Bronchial epithelial cell (primary cell): Measurements from ENCODE around the gene NAIP. TPM values are rescaled to one million over a fixed set of nuclear protein-coding genes. Genes with fewer than 3 reads are reported as not detected.
"Not testable (repeated sequence)": the region's sequence is repeated elsewhere in the genome, so short reads cannot be mapped to it uniquely, and the experiment has no call there.

Experiments used
- DNase-seq: peaks from one replicate; pipeline ENCODE4 v3.0.0-alpha.2; 2010; ENCODE audit warnings: low read depth
- FAIRE-seq: peaks from 2 replicates; lab custom pipeline; 2011; peaks lifted over from hg19 to GRCh38; lab: Jason Lieb, UNC
- H3K27me3 ChIP-seq: 2 replicates; pipeline ENCODE4 v1.5.1; 2011; ENCODE audit warnings: low read length; ENCODE audit not compliant: control insufficient read depth, insufficient read depth
- H3K36me3 ChIP-seq: 2 replicates; pipeline ENCODE4 v1.5.1; 2011; ENCODE audit warnings: low read length; ENCODE audit not compliant: control insufficient read depth, insufficient read depth
- H3K4me3 ChIP-seq: 2 replicates; pipeline ENCODE4 v1.5.1; 2011; ENCODE audit warnings: mild to moderate bottlenecking, low read depth, low read length, control low read depth
- CTCF ChIP-seq: IDR thresholded peaks from 2 replicates; pipeline ENCODE4 v1.5.1; 2011; ENCODE audit warnings: mild to moderate bottlenecking, moderate library complexity, low read length, control low read depth, inconsistent platforms; ENCODE audit not compliant: insufficient read depth, severe bottlenecking
- total RNA-seq: library from RNA; depleted of rRNA; stranded (reverse); fragments of >200 nt; gene quantifications from 2 replicates; pipeline ENCODE4 v1.2.1, GENCODE V29; 2014

The NAIP gene
- total RNA-seq = 0.26 and 0.64 TPM in 2 replicates

GRCh38 chr5:71025289-71025953, at the start of gene NAIP:
NAIP (minus strand) TSS chr5:71025339; CDS start chr5:71012915, 12,424 bp downstream.
- H3K4me3 ChIP-seq, DNase-seq, H3K27me3 ChIP-seq, H3K36me3 ChIP-seq, FAIRE-seq: not testable (repeated sequence)

- not testable (repeated sequence) for H3K27me3 ChIP-seq, DNase-seq, H3K4me3 ChIP-seq, FAIRE-seq, H3K36me3 ChIP-seq
Observed at GRCh38 chr5:71067262-71067928, 42.3 kb upstream of the NAIP start, which contains the start of gene GTF2H2. GTF2H2 (minus strand) TSS chr5:71067676; CDS start chr5:71062763, 4,913 bp downstream.

- FAIRE-seq, H3K27me3 ChIP-seq, H3K4me3 ChIP-seq, DNase-seq, H3K36me3 ChIP-seq: not testable (repeated sequence)
Observed at GRCh38 chr5:71061322-71061721, 36.2 kb upstream of the NAIP start.

- H3K4me3 ChIP-seq, DNase-seq, H3K27me3 ChIP-seq, H3K36me3 ChIP-seq, FAIRE-seq: not testable (repeated sequence)
Observed at GRCh38 chr5:71059426-71059825, 34.3 kb upstream of the NAIP start.

- H3K27me3 ChIP-seq, FAIRE-seq, H3K4me3 ChIP-seq, DNase-seq, H3K36me3 ChIP-seq: not testable (repeated sequence)
Observed at GRCh38 chr5:71044808-71045207, 19.7 kb upstream of the NAIP start.

GRCh38 chr5:71044128-71044527, 19.0 kb upstream of the NAIP start:
- not testable (repeated sequence) for H3K27me3 ChIP-seq, H3K4me3 ChIP-seq, FAIRE-seq, H3K36me3 ChIP-seq, DNase-seq

GRCh38 chr5:71031046-71031776, 6.1 kb upstream of the NAIP start:
- H3K36me3 ChIP-seq, DNase-seq, H3K27me3 ChIP-seq, FAIRE-seq, H3K4me3 ChIP-seq: not testable (repeated sequence)

GRCh38 chr5:71020643-71021042, 4.5 kb downstream of the NAIP start:
- DNase-seq, FAIRE-seq, H3K27me3 ChIP-seq, H3K36me3 ChIP-seq, H3K4me3 ChIP-seq: not testable (repeated sequence)

GRCh38 chr5:71018376-71019005, 6.6 kb downstream of the NAIP start:
- not testable (repeated sequence) for H3K27me3 ChIP-seq, H3K4me3 ChIP-seq, FAIRE-seq, H3K36me3 ChIP-seq, DNase-seq

GRCh38 chr5:71014176-71014575, 11.0 kb downstream of the NAIP start:
- Histone ChIP-seq H3K36me3 (no peaks in the 10 kb centered on the region), H3K27me3 (no peaks in the 10 kb centered on the region), H3K4me3 (no peak overlapping the region)
- DNase-seq (no peak), FAIRE-seq (no peak)
- TF ChIP-seq CTCF = no peak
